ENCODE data around the gene NOP9.

Gene NOP9

GRCh38 chr14:24283796-24284460 is 15.7 kb upstream of the NOP9 start:
- Histone ChIP-seq H3K9me3 (ENCODE audit: control insufficient read depth, low read length) (no peaks in the 10 kb centered on the region), H3K79me2 (no peaks in the 10 kb centered on the region), H3K36me3 (ENCODE audit: control insufficient read depth, insufficient read depth, low read length) (no peaks in the 10 kb centered on the region), H3K27ac (no peak overlapping the region), H3K4me3 (ENCODE audit: low read depth, low read length) (no peak overlapping the region), H2AFZ (no peak overlapping the region), H3K9ac (no peak overlapping the region), H3K4me2 (ENCODE audit: low read length) (no peak overlapping the region), H3K27me3 (ENCODE audit: control insufficient read depth, insufficient read depth, low read length) (no peaks in the 10 kb centered on the region), H3K4me1 (no peaks in the 10 kb centered on the region)
- no peak for TF ChIP-seq CTCF (IDR thresholded peaks at IDR 0.05)

GRCh38 chr14:24284501-24285035 is 15.1 kb upstream of the NOP9 start:
- H3K4me1 ChIP-seq = no peaks in the 10 kb centered on the region
- H3K4me3 ChIP-seq (ENCODE audit: low read depth, low read length) = no peak overlapping the region
- H2AFZ ChIP-seq = no peak overlapping the region
- H3K36me3 ChIP-seq (ENCODE audit: control insufficient read depth, insufficient read depth, low read length) = no peaks in the 10 kb centered on the region
- H3K79me2 ChIP-seq = no peaks in the 10 kb centered on the region
- H3K27me3 ChIP-seq (ENCODE audit: control insufficient read depth, insufficient read depth, low read length) = no peaks in the 10 kb centered on the region
- H3K9me3 ChIP-seq (ENCODE audit: control insufficient read depth, low read length) = no peaks in the 10 kb centered on the region
- no peak overlapping the region for H3K9ac ChIP-seq
- no peak for TF ChIP-seq CTCF (IDR thresholded peaks at IDR 0.05)
- H3K27ac ChIP-seq = no peak overlapping the region
- no peak overlapping the region for H3K4me2 ChIP-seq (ENCODE audit: low read length)

GRCh38 chr14:24285351-24285750 is 14.3 kb upstream of the NOP9 start:
- no peak overlapping the region for H3K4me2 ChIP-seq (ENCODE audit: low read length)
- no peak overlapping the region for H3K27ac ChIP-seq
- no peaks in the 10 kb centered on the region for H3K79me2 ChIP-seq
- H3K4me3 ChIP-seq (ENCODE audit: low read depth, low read length) = no peak overlapping the region
- no peaks in the 10 kb centered on the region for H3K4me1 ChIP-seq
- H2AFZ ChIP-seq = no peak overlapping the region
- H3K27me3 ChIP-seq (ENCODE audit: control insufficient read depth, insufficient read depth, low read length) = no peaks in the 10 kb centered on the region
- H3K9ac ChIP-seq = no peak overlapping the region
- no peak for TF ChIP-seq CTCF (IDR thresholded peaks at IDR 0.05)
- H3K9me3 ChIP-seq (ENCODE audit: control insufficient read depth, low read length) = no peaks in the 10 kb centered on the region
- H3K36me3 ChIP-seq (ENCODE audit: control insufficient read depth, insufficient read depth, low read length) = no peaks in the 10 kb centered on the region

GRCh38 chr14:24286996-24287395 is 12.7 kb upstream of the NOP9 start:
- no peak overlapping the region for H3K9ac ChIP-seq
- TF ChIP-seq CTCF (IDR thresholded peaks at IDR 0.05) = no peak
- H3K9me3 ChIP-seq (ENCODE audit: control insufficient read depth, low read length) = no peaks in the 10 kb centered on the region

More at GRCh38 chr14:24286996-24287395, 12.7 kb upstream of the NOP9 start:
- H3K27me3 ChIP-seq (ENCODE audit: control insufficient read depth, insufficient read depth, low read length) = no peaks in the 10 kb centered on the region
- no peak overlapping the region for H3K27ac ChIP-seq
- no peak overlapping the region for H2AFZ ChIP-seq
- H3K79me2 ChIP-seq = no peaks in the 10 kb centered on the region
- no peak overlapping the region for H3K4me3 ChIP-seq (ENCODE audit: low read depth, low read length)
- H3K4me2 ChIP-seq (ENCODE audit: low read length) = no peak overlapping the region
- no peaks in the 10 kb centered on the region for H3K4me1 ChIP-seq
- no peaks in the 10 kb centered on the region for H3K36me3 ChIP-seq (ENCODE audit: control insufficient read depth, insufficient read depth, low read length)
